Keratinocyte (primary cell): ENCODE data around the gene TCFL5.

Experiments
- CTCF ChIP-seq, 3 experiments: IDR thresholded peaks in 1 of 3; conservative IDR thresholded peaks in 1 of 3; optimal IDR thresholded peaks in 1 of 3; 2 replicates in 2 of 3; 3 replicates in 1 of 3; pipeline versions ENCODE3 to v1.5.1; 2011; ENCODE audit warnings: low read length in 3 of 3, mild to moderate bottlenecking in 3 of 3, moderate library complexity in 2 of 3, control low read depth in 1 of 3, inconsistent platforms in 1 of 3; ENCODE audit not compliant: insufficient read depth in 2 of 3; ENCODE audit errors: extremely low read depth in 1 of 3
- EZH2 ChIP-seq: IDR thresholded peaks from one replicate; pipeline ENCODE4 v1.6.1; 2012; ENCODE audit warnings: inconsistent platforms, mild to moderate bottlenecking, low read length, moderate library complexity

GRCh38 chr20:62795023-62795761 is 66.4 kb downstream of the TCFL5 start:
- TF ChIP-seq CTCF (optimal IDR thresholded peaks at IDR 0.05 in 1 of 3, IDR thresholded peaks at IDR 0.05 in 1 of 3, conservative IDR thresholded peaks at IDR 0.05 in 1 of 3; ENCODE audit: extremely low read depth in 1 of 3, insufficient read depth in 2 of 3, low read length in 3 of 3) (no peak), EZH2 (no peak)
